DND-41 (cell line): ENCODE measurements around the gene SMPX.

Experiments
- EZH2 ChIP-seq: IDR thresholded peaks from 3 replicates; pipeline ENCODE4 v1.6.1; 2012; ENCODE audit warnings: borderline replicate concordance, low read depth, mild to moderate bottlenecking, moderate library complexity, low read length, inconsistent platforms; ENCODE audit not compliant: severe bottlenecking
- TF ChIP-seq, protein P1 (sequence below): IDR thresholded peaks from 2 replicates; pipeline ENCODE4 v1.5.1; 2012; ENCODE audit warnings: borderline replicate concordance, low read length, moderate library complexity, mild to moderate bottlenecking; ENCODE audit not compliant: poor library complexity, severe bottlenecking; ENCODE audit errors: extremely low read depth

- TF ChIP-seq, protein P1, sequence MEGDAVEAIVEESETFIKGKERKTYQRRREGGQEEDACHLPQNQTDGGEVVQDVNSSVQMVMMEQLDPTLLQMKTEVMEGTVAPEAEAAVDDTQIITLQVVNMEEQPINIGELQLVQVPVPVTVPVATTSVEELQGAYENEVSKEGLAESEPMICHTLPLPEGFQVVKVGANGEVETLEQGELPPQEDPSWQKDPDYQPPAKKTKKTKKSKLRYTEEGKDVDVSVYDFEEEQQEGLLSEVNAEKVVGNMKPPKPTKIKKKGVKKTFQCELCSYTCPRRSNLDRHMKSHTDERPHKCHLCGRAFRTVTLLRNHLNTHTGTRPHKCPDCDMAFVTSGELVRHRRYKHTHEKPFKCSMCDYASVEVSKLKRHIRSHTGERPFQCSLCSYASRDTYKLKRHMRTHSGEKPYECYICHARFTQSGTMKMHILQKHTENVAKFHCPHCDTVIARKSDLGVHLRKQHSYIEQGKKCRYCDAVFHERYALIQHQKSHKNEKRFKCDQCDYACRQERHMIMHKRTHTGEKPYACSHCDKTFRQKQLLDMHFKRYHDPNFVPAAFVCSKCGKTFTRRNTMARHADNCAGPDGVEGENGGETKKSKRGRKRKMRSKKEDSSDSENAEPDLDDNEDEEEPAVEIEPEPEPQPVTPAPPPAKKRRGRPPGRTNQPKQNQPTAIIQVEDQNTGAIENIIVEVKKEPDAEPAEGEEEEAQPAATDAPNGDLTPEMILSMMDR: no peak
- TF ChIP-seq EZH2: no peak
These were observed 57.6 kb downstream of the SMPX start for GRCh38 chrX:21700275-21700674.
